CD8-positive, alpha-beta memory T cell (primary cell): ENCODE measurements around the gene CAMK2D. TPM values are rescaled to one million over a fixed set of nuclear protein-coding genes. Genes with fewer than 3 reads are reported as not detected.

Experiments
- CTCF ChIA-PET: fragments of 350-600 bp; sonication (Branson Sonifier 250); formaldehyde crosslinking; loops from one replicate; lab custom pipeline; 2021; ENCODE audit warnings: antibody characterized with exemption; lab: Charles Lee
- POLR2A ChIA-PET: fragments of 350-600 bp; sonication (Branson Sonifier 250); formaldehyde crosslinking; loops from one replicate; lab custom pipeline; 2021; ENCODE audit warnings: antibody characterized with exemption; lab: Charles Lee
- DNase-seq, 5 donors: peaks; one replicate each; pipeline versions ENCODE4 v3.0.0 to v3.0.0-alpha.2; 2020 to 2022; ENCODE audit warnings: mixed read lengths in 1 of 5
- H3K27ac ChIP-seq: one replicate; pipeline ENCODE4 v1.7.0; 2013; ENCODE audit warnings: low read depth, mild to moderate bottlenecking, low read length, moderate library complexity
- H3K27me3 ChIP-seq: 2 replicates; pipeline ENCODE4 v1.7.0; 2013; ENCODE audit warnings: low read length, mild to moderate bottlenecking; ENCODE audit not compliant: insufficient read depth, poor library complexity, severe bottlenecking
- H3K36me3 ChIP-seq: 2 replicates; pipeline ENCODE4 v1.7.0; 2013; ENCODE audit warnings: mild to moderate bottlenecking, low read length, moderate library complexity; ENCODE audit not compliant: insufficient read depth
- H3K4me1 ChIP-seq: 2 replicates; pipeline ENCODE4 v1.7.0; 2013; ENCODE audit warnings: mild to moderate bottlenecking, low read length, moderate library complexity; ENCODE audit not compliant: insufficient read depth
- H3K4me3 ChIP-seq: 2 replicates; pipeline ENCODE4 v1.7.0; 2013; ENCODE audit warnings: mild to moderate bottlenecking, low read length
- H3K9me3 ChIP-seq: 2 replicates; pipeline ENCODE4 v1.7.0; 2013; ENCODE audit warnings: mild to moderate bottlenecking, low read length
- H3K27ac Mint-ChIP-seq, 8 donors: one replicate each; pipeline ENCODE4 v1.8.0; 2020 to 2021; ENCODE audit warnings: mixed read lengths in 8 of 8, mild to moderate bottlenecking in 6 of 8, inconsistent platforms in 3 of 8, moderate library complexity in 3 of 8
- H3K27me3 Mint-ChIP-seq, 2 donors: one replicate each; pipeline ENCODE4 v1.8.0; 2020 to 2021; ENCODE audit warnings: mixed read lengths in 2 of 2, mild to moderate bottlenecking in 1 of 2, moderate library complexity in 1 of 2
- H3K36me3 Mint-ChIP-seq, 3 donors: one replicate each; pipeline ENCODE4 v1.8.0; 2020 to 2021; ENCODE audit warnings: mixed read lengths in 3 of 3, inconsistent platforms in 1 of 3, mild to moderate bottlenecking in 1 of 3
- H3K4me1 Mint-ChIP-seq, 3 donors: one replicate each; pipeline ENCODE4 v1.8.0; 2020 to 2021; ENCODE audit warnings: mixed read lengths in 3 of 3, inconsistent platforms in 1 of 3, mild to moderate bottlenecking in 1 of 3
- H3K4me3 Mint-ChIP-seq, 7 donors: one replicate each; pipeline ENCODE4 v1.8.0; 2020 to 2021; ENCODE audit warnings: mixed read lengths in 7 of 7, mild to moderate bottlenecking in 6 of 7, moderate library complexity in 4 of 7, inconsistent platforms in 2 of 7
- H3K9me3 Mint-ChIP-seq, 5 donors: one replicate each; pipeline ENCODE4 v1.8.0; 2020 to 2022; ENCODE audit warnings: mixed read lengths in 5 of 5, mild to moderate bottlenecking in 3 of 5, moderate library complexity in 2 of 5, inconsistent platforms in 1 of 5
- polyA plus RNA-seq: library from polyadenylated mRNA; unstranded; fragments of 300-500 nt; fragmentation: Illumina TruSeq; gene quantifications from one replicate; pipeline ENCODE4 v1.2.3, GENCODE V29; 2021
- total RNA-seq, 2 experiments: library from RNA; stranded (reverse); gene quantifications; one replicate each; pipeline ENCODE4 v1.2.3, GENCODE V29; 2021

The CAMK2D gene
- total and polyA plus RNA-seq, 3 experiments from 2014 or later = 19.6 to 57.6 (median 56.0) TPM

DNA sequence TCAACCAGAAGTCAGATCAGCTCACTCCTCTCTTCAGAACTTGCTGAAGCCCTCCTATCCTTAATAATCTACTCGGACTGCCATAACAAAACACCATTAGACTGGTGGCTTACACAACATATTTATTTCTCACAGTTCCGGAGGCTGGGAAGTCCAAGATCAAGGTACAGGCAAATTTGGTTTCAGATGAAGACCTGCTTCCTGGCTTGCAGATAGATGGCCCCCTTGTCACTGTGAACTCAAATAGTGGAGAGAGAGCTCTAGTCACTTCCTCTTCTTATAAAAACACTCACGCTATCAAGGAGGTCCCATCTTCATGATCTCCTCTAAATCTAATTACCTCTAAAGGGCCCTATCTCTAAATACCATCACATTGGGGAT, 125.1 kb downstream of the CAMK2D start:
- no peaks in the 10 kb centered on the region for H3K9me3 Mint-ChIP-seq
- Histone ChIP-seq H3K27me3 (no peaks in the 10 kb centered on the region), H3K9me3 (no peaks in the 10 kb centered on the region), H3K4me3 (no peak overlapping the region), H3K4me1 (peaks cover 42% of the 10 kb centered on the region), H3K27ac (no peak overlapping the region), H3K36me3 (no peaks in the 10 kb centered on the region)
- POLR2A ChIA-PET = interaction anchor here (0.6 to 1.9 kb wide), 3 partner anchors 37 to 124 kb away, joined by 3 to 8 read pairs (median 3); no protein-coding TSS in a partner anchor
- H3K36me3 Mint-ChIP-seq = no peaks in the 10 kb centered on the region
- peak overlapping the region; percentile 75 to 95 (median 86) for H3K27ac Mint-ChIP-seq
- peak overlapping the region; percentile 44 to 76 (median 67) for H3K4me3 Mint-ChIP-seq
- peaks cover 0 to 3% of the 10 kb centered on the region in 2 donors for H3K27me3 Mint-ChIP-seq
- H3K4me1 Mint-ChIP-seq = peaks cover 49 to 67% (median 55%) of the 10 kb centered on the region in 3 donors
- peak in 3 of 5 donors; percentile 30 to 48 (median 34) for DNase-seq
- CTCF ChIA-PET = interaction anchor here (0.8 to 1.9 kb wide), 9 partner anchors 8 to 314 kb away, joined by 3 to 7 read pairs (median 3); no protein-coding TSS in a partner anchor

- CTCF ChIA-PET = interaction anchor here (0.8 to 1.9 kb wide), 7 partner anchors 9 to 315 kb away, joined by 3 to 7 read pairs (median 4); no protein-coding TSS in a partner anchor
- Histone ChIP-seq H3K27me3 (no peaks in the 10 kb centered on the region), H3K4me1 (peaks cover 42% of the 10 kb centered on the region), H3K27ac (no peak overlapping the region), H3K9me3 (no peaks in the 10 kb centered on the region), H3K36me3 (no peaks in the 10 kb centered on the region), H3K4me3 (no peak overlapping the region)
- no peak for DNase-seq
- H3K4me3 Mint-ChIP-seq = peak overlapping the region in 5 of 7 donors; percentile 25 to 75 (median 67)
- H3K27ac Mint-ChIP-seq = peak overlapping the region in 6 of 8 donors; percentile 61 to 87 (median 82)
- H3K27me3 Mint-ChIP-seq = peaks cover 0 to 3% of the 10 kb centered on the region in 2 donors
- H3K4me1 Mint-ChIP-seq = peaks cover 48 to 65% (median 57%) of the 10 kb centered on the region in 3 donors
- H3K36me3 Mint-ChIP-seq = no peaks in the 10 kb centered on the region
- no peaks in the 10 kb centered on the region for H3K9me3 Mint-ChIP-seq
- POLR2A ChIA-PET = interaction anchor here (0.6 to 1.9 kb wide), 3 partner anchors 38 to 125 kb away, joined by 3 to 8 read pairs (median 3); no protein-coding TSS in a partner anchor
Observed at GRCh38 chr4:113635739-113636437, 125.7 kb downstream of the CAMK2D start.

- Histone ChIP-seq H3K4me3 (no peak overlapping the region), H3K9me3 (no peaks in the 10 kb centered on the region), H3K27ac (no peak overlapping the region), H3K36me3 (no peaks in the 10 kb centered on the region), H3K27me3 (no peaks in the 10 kb centered on the region), H3K4me1 (peaks cover 32% of the 10 kb centered on the region)
- peaks cover 0 to 3% of the 10 kb centered on the region in 2 donors for H3K27me3 Mint-ChIP-seq
- H3K36me3 Mint-ChIP-seq = no peaks in the 10 kb centered on the region
- no peaks in the 10 kb centered on the region for H3K9me3 Mint-ChIP-seq
- H3K27ac Mint-ChIP-seq = peak overlapping the region in 1 of 8 donors; percentile 14
- peaks cover 48 to 62% (median 55%) of the 10 kb centered on the region in 3 donors for H3K4me1 Mint-ChIP-seq
- CTCF ChIA-PET = no interaction called here
- DNase-seq = no peak
- POLR2A ChIA-PET = no interaction called here
- no peak overlapping the region for H3K4me3 Mint-ChIP-seq
Observed at GRCh38 chr4:113634081-113634969, 127.2 kb downstream of the CAMK2D start.

DNA sequence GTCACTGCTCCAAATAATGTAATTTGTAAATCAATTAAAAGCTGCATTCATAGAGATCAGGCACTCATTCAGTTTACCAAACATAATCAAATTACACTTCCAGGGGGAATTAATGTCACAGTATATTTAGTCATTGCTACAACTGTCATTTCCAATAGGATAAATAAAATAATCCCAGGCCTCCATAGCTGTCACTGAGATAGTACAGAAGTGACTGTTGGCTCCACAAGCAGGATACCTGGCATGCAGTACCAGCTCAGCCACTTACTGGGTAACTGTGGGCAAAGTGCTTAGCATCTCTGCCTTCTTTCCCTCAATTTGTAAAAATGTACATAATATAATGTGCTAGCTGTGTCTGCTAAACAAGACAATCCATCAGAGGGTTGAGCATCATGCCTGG, 128.1 kb downstream of the CAMK2D start:
- no peaks in the 10 kb centered on the region for H3K36me3 ChIP-seq
- no peak overlapping the region for H3K4me3 ChIP-seq
- no peaks in the 10 kb centered on the region for H3K9me3 Mint-ChIP-seq
- no peaks in the 10 kb centered on the region for H3K9me3 ChIP-seq
- no peak overlapping the region for H3K27ac ChIP-seq
- DNase-seq = no peak
- peaks cover 0 to 3% of the 10 kb centered on the region in 2 donors for H3K27me3 Mint-ChIP-seq
- peaks cover 27% of the 10 kb centered on the region for H3K4me1 ChIP-seq
- H3K27ac Mint-ChIP-seq = no peak overlapping the region
- peaks cover 43 to 55% (median 49%) of the 10 kb centered on the region in 3 donors for H3K4me1 Mint-ChIP-seq
- POLR2A ChIA-PET = no interaction called here
- no peaks in the 10 kb centered on the region for H3K27me3 ChIP-seq
- peak overlapping the region in 1 of 7 donors; percentile 38 for H3K4me3 Mint-ChIP-seq
- no peaks in the 10 kb centered on the region for H3K36me3 Mint-ChIP-seq
- CTCF ChIA-PET = no interaction called here

GRCh38 chr4:113628711-113629110, 132.8 kb downstream of the CAMK2D start:
- POLR2A ChIA-PET = no interaction called here
- H3K27me3 ChIP-seq = no peaks in the 10 kb centered on the region
- no peaks in the 10 kb centered on the region for H3K36me3 ChIP-seq
- no peaks in the 10 kb centered on the region for H3K4me1 ChIP-seq
- H3K9me3 ChIP-seq = no peaks in the 10 kb centered on the region
- Mint-ChIP-seq H3K27me3 (no peaks in the 10 kb centered on the region), H3K27ac (no peak overlapping the region), H3K9me3 (no peaks in the 10 kb centered on the region), H3K36me3 (peaks cover 0 to 17% (median 11%) of the 10 kb centered on the region in 3 donors), H3K4me1 (peaks cover 40 to 46% (median 42%) of the 10 kb centered on the region in 3 donors), H3K4me3 (no peak overlapping the region)
- no peak for DNase-seq
- no peak overlapping the region for H3K27ac ChIP-seq
- CTCF ChIA-PET = no interaction called here
- no peak overlapping the region for H3K4me3 ChIP-seq

GRCh38 chr4:113627321-113627720, 134.2 kb downstream of the CAMK2D start:
- Mint-ChIP-seq H3K4me3 (no peak overlapping the region), H3K9me3 (no peaks in the 10 kb centered on the region), H3K36me3 (peaks cover 0 to 17% (median 11%) of the 10 kb centered on the region in 3 donors), H3K27ac (no peak overlapping the region), H3K27me3 (no peaks in the 10 kb centered on the region), H3K4me1 (peaks cover 36 to 46% (median 37%) of the 10 kb centered on the region in 3 donors)
- H3K4me1 ChIP-seq = no peaks in the 10 kb centered on the region
- POLR2A ChIA-PET = no interaction called here
- CTCF ChIA-PET = interaction anchor here (1.1 kb wide), 1 partner anchor 80 kb away, joined by 3 read pairs; no protein-coding TSS in a partner anchor
- H3K27me3 ChIP-seq = no peaks in the 10 kb centered on the region
- no peak overlapping the region for H3K4me3 ChIP-seq
- no peaks in the 10 kb centered on the region for H3K9me3 ChIP-seq
- no peak overlapping the region for H3K27ac ChIP-seq
- DNase-seq = no peak
- no peaks in the 10 kb centered on the region for H3K36me3 ChIP-seq

GRCh38 chr4:113625902-113626301, 135.6 kb downstream of the CAMK2D start:
- DNase-seq = no peak
- Mint-ChIP-seq H3K4me3 (no peak overlapping the region), H3K4me1 (peaks cover 33 to 40% (median 40%) of the 10 kb centered on the region in 3 donors), H3K36me3 (peaks cover 0 to 17% (median 13%) of the 10 kb centered on the region in 3 donors), H3K27me3 (no peaks in the 10 kb centered on the region), H3K27ac (no peak overlapping the region), H3K9me3 (no peaks in the 10 kb centered on the region)
- no peaks in the 10 kb centered on the region for H3K9me3 ChIP-seq
- H3K4me1 ChIP-seq = no peaks in the 10 kb centered on the region
- no peak overlapping the region for H3K27ac ChIP-seq
- no peak overlapping the region for H3K4me3 ChIP-seq
- no peaks in the 10 kb centered on the region for H3K27me3 ChIP-seq
- H3K36me3 ChIP-seq = no peaks in the 10 kb centered on the region
- POLR2A ChIA-PET = no interaction called here
- CTCF ChIA-PET = no interaction called here
